ENCODE results near the gene PRKCQ. TPM values are rescaled to one million over a fixed set of nuclear protein-coding genes. Genes with fewer than 3 reads are reported as not detected.

PRKCQ gene
- total and polyA plus RNA-seq, 4 donors = 0.13 to 3.3 (median 0.45) TPM

GRCh38 chr10:6530966-6531365 lies 49.1 kb downstream of the PRKCQ start:
- Histone ChIP-seq H3K27me3 (ENCODE audit: control insufficient read depth in 4 of 4, insufficient read depth in 4 of 4, low read length in 3 of 4) (no peaks in the 10 kb centered on the region), H3K4me3 (ENCODE audit: low read depth in 1 of 3, low read length in 3 of 3) (no peak overlapping the region), H3K9ac (ENCODE audit: low read depth in 1 of 2, low read length in 2 of 2) (no peak overlapping the region), H3K9me3 (ENCODE audit: control insufficient read depth in 4 of 4, low read length in 3 of 4) (no peaks in the 10 kb centered on the region), H3K36me3 (ENCODE audit: control insufficient read depth in 4 of 4, insufficient read depth in 3 of 4, low read depth in 1 of 4, low read length in 3 of 4) (no peaks in the 10 kb centered on the region), H3K4me1 (ENCODE audit: control insufficient read depth in 4 of 4, insufficient read depth in 4 of 4, low read length in 3 of 4) (no peaks in the 10 kb centered on the region), H3K27ac (ENCODE audit: low read depth in 1 of 2, low read length in 2 of 2) (no peak overlapping the region)
- TF ChIP-seq SP1 (IDR thresholded peaks at IDR 0.05) (no peak), ATF3 (IDR thresholded peaks at IDR 0.05) (no peak), FOXA2 (IDR thresholded peaks at IDR 0.05) (no peak), CTCF (IDR thresholded peaks at IDR 0.05; ENCODE audit: low read depth, low read length, missing input control) (no peak), EGR1 (IDR thresholded peaks at IDR 0.05; ENCODE audit: low read depth in 2 of 2) (no peak), ZBTB33 (IDR thresholded peaks at IDR 0.05) (no peak), GABPA (IDR thresholded peaks at IDR 0.05 in 1 of 2, conservative IDR thresholded peaks at IDR 0.05 in 1 of 2) (no peak), NR2F2 (IDR thresholded peaks at IDR 0.05) (no peak)
- TF ChIP-seq, protein P1, sequence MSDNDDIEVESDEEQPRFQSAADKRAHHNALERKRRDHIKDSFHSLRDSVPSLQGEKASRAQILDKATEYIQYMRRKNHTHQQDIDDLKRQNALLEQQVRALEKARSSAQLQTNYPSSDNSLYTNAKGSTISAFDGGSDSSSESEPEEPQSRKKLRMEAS (IDR thresholded peaks at IDR 0.05) = no peak
- DNase-seq (ENCODE audit: low spot score) = no peak
- WGBS = 66% methylated on average over 4 of the region's 4 CpGs

DNA sequence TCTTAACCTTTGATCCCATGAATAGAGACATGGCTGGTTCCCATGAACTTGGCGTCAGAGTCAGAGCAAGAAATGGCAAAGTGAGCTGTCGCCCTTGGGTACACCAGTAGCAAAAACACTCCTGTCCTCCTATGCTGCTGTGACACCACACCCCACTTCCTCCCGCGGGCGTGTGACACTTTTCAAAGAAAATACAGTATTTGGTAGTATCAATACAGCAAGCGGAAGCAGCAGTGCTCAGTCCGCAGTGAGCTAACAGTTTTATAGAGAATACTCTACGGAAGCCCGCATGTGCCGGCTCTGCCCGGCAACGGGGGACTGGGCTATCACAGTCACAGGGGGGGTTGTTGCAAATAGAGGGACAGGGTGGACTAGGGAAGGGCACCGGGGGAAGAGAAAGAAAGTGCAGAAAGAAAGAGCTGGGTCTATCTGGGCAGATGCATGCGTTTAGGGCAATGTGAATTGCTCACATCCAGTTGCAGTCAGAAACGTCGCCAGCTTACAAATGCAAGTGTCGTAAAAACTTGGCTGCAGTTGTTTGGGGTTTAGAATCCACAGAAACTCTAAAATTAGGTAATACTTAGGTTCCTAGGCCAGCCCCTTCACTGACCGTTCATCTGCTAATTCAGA lies 49.8 kb downstream of the PRKCQ start:
- H3K27me3 ChIP-seq (ENCODE audit: control insufficient read depth in 4 of 4, insufficient read depth in 4 of 4, low read length in 3 of 4) = no peaks in the 10 kb centered on the region
- TF ChIP-seq HNF4G (IDR thresholded peaks at IDR 0.05) (no peak), HNF4A (conservative IDR thresholded peaks at IDR 0.05) (no peak), SP1 (IDR thresholded peaks at IDR 0.05) (no peak), GABPA (IDR thresholded peaks at IDR 0.05 in 1 of 2, conservative IDR thresholded peaks at IDR 0.05 in 1 of 2) (no peak), ATF3 (IDR thresholded peaks at IDR 0.05) (no peak), ZBTB33 (IDR thresholded peaks at IDR 0.05) (no peak), EGR1 (IDR thresholded peaks at IDR 0.05; ENCODE audit: low read depth in 2 of 2) (no peak), RAD21 (IDR thresholded peaks at IDR 0.05) (no peak), NR2F2 (IDR thresholded peaks at IDR 0.05) (no peak), FOXA1 (IDR thresholded peaks at IDR 0.05) (no peak), YY1 (IDR thresholded peaks at IDR 0.05) (no peak), REST (IDR thresholded peaks at IDR 0.05) (no peak), TAF1 (conservative IDR thresholded peaks at IDR 0.05) (no peak), FOXA2 (IDR thresholded peaks at IDR 0.05) (no peak), RXRA (IDR thresholded peaks at IDR 0.05) (no peak), CTCF (IDR thresholded peaks at IDR 0.05; ENCODE audit: low read depth, low read length, missing input control) (no peak), JUND (IDR thresholded peaks at IDR 0.05) (no peak)
- TF ChIP-seq, protein P1 (IDR thresholded peaks at IDR 0.05) = no peak
- WGBS = 75% methylated on average over 18 of the region's 18 CpGs
- H3K9ac ChIP-seq (ENCODE audit: low read depth in 1 of 2, low read length in 2 of 2) = no peak overlapping the region
- no peak for DNase-seq (ENCODE audit: low spot score)
- no peak overlapping the region for H3K27ac ChIP-seq (ENCODE audit: low read depth in 1 of 2, low read length in 2 of 2)
- H3K4me1 ChIP-seq (ENCODE audit: control insufficient read depth in 4 of 4, insufficient read depth in 4 of 4, low read length in 3 of 4) = no peaks in the 10 kb centered on the region
- H3K9me3 ChIP-seq (ENCODE audit: control insufficient read depth in 4 of 4, low read length in 3 of 4) = no peaks in the 10 kb centered on the region
- H3K36me3 ChIP-seq (ENCODE audit: control insufficient read depth in 4 of 4, insufficient read depth in 3 of 4, low read depth in 1 of 4, low read length in 3 of 4) = no peaks in the 10 kb centered on the region
- H3K4me3 ChIP-seq (ENCODE audit: low read depth in 1 of 3, low read length in 3 of 3) = no peak overlapping the region

Measured in liver (tissue), 9 donors.